Stimulated activated CD8-positive, alpha-beta memory T cell treated with anti-CD3 and anti-CD28 coated beads, Interleukin-2, amount 100 ng/mL, for 48 hours (primary cell): ENCODE measurements around the gene PPP1R26.
A peak's percentile ranks its signal among the peaks of the same experiment; 100 is the strongest.
"Not testable (repeated sequence)": the region's sequence is repeated elsewhere in the genome, so short reads cannot be mapped to it uniquely, and the experiment has no call there.

Experiments used
- DNase-seq, 2 donors: peaks; one replicate each; pipeline ENCODE4 v3.0.0-alpha.2; 2020; ENCODE audit warnings: low read depth in 2 of 2

Gene PPP1R26, protein sequence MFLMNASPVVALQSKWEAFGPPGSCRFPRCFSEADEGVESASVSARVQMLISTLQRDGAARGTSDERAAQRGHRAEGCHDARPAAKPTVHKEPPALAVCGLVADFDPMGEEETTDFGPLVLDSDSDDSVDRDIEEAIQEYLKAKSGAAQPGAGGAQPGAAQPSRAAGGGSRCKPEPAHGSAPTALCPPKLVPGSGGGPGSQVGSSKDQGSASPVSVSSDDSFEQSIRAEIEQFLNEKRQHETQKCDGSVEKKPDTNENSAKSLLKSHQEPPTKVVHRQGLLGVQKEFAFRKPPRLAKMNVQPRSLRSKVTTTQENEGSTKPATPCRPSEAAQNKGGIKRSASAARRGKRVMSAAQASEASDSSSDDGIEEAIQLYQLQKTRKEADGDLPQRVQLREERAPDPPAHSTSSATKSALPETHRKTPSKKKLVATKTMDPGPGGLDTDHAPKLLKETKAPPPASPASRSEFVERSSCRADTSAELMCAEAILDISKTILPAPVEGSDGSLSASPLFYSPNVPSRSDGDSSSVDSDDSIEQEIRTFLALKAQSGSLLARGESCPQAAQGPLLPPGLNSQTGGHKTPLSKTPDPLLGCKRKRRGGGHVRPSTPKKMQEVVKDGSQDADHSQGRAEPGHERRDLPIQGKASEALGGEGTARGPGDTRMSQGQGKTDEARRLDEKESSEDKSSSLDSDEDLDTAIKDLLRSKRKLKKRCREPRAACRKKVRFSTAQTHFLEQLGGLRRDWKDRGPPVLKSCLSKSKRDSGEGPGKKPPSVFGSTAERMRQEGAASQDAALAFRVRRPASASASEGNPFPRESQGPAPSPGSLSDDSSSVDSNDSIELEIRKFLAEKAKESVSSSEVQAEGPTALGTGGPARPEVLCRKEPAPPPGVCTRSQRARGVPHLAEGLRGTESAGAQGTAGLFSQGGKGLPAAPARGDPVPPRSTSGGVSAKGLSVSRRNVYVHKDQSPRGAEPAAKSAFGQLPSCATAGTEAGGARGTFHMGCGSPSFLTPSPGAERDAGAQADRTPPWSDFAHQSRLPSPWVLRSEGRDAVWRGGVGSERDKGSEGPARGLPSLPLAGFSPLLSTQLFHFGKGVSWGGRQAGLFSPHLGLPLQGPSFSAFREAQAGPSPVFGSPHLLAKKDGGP (N-terminal part only)

DNA sequence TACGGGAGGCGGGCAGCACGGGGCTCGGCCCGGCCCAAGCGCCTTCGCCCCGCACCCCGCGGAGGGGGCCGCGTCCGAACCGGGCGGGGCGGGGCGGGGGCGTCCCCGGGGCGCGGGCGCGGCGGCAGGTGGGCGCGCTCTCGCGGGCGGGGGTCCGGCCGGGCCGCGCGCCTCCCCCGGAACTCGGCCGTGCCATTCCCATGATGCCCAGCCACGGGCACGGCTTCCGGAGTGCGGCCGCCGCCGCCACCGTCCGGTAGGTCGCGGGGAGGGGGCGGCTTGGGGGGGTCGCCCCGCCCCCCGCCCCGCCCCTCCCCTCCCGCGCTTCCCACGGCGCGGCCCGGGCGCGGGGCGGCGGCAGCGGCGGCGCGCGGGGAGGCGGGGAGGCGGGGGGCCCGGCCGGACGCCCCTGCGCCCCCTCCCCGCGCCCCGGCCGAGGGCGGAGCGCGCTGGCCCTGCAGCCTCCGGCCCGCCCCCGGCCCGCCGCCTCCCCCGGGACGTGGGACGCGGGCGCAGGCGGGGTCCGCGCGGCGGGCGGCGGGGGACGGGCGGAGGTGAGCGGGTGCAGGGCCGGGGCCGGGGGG is at the start of gene PPP1R26:
Gene PPP1R26, plus strand, starts transcription at position 314 of the 584 bp plus-strand sequence. CDS start 4,729 bp downstream, outside the sequence.
- DNase-seq: no peak

DNA sequence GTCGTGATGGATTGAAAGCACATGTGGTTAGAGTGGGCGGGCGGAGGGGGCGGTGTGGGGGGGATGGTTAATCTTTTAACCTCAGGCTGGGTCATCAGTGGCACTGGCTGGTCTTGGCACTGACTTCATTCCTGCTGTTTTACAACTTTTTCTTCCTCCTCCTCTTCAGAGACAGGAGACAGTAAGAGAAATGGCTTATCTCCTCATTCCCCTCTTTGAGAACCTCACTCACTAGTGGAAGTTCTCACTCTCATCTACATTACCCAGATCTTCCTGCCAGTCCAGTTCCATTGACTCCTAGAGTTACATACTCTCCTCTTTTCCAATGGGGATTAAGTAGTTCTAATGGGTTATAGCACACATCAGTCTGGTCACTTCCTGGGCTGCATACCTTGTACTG is 42.3 kb upstream of the PPP1R26 start:
- no peak for DNase-seq

DNA sequence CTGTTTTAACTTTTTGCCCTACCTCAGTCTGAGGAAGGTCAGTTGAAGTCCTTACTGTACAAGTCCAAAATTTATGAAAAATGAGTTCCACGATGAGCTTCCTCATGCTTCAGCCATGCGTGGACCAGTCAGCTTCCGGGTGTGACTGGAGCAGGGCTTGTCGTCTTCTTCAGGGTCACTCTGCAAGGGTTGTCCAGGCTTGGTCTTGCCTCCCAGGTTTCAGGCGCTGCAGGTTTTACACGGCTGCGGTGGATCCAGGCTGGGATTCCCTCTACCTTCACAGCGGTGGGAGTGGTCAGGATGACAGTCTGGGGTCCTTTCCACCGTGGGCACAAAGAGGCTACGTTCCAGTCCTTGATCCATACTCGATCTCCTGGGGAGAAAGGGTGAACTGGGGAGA is 41.9 kb upstream of the PPP1R26 start:
- not testable (repeated sequence) for DNase-seq

DNA sequence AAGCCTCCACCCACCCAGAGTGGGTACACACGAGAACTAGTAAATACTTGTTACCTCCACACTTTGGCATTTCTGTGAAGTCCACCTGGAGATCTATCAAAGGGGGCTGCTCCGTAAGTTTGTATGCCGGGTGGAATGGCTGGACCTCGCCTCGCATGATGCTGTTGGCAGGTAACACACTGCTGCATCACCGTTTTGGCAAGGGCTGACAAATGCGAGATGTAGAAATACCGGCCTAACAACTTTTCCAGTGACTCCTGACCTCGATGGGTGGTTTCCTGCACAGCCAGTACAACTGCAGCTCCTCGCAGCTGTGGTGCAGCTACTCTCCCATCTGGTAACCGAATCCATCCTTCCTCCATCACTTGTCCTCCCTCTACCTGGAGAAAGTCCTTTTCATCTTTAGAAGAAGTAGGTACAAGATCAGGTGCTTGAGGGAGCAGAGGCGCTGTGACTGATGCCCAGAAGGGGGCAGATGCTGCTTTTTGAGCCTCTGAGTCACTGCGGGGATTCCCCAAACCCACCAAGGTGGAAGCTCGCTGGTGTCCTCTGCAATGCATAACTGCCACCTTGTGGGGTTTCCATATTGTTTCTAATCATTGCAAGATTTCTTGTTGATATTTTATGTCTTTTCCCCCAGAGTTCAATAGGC is 40.9 kb upstream of the PPP1R26 start:
- peak; percentile 38 to 40 for DNase-seq

DNA sequence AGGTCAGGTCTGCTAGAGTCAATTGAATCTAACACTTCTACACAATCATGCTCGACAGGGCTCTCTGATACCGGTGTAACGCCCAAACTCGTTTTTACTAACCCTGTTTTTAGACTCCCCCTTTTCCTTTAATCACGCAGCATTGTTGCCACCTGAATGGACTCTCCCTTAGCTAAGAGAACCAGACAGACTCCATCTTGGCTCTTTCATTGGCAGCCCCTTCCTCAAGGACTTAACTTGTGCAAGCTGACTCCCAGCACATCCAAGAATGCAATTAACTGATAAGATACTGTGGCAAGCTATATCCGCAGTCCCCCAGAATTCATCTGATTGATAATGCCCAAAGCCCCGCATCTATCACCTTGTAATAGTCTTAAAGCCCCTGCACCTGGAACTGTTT is 40.1 kb upstream of the PPP1R26 start:
- DNase-seq: not testable (repeated sequence)

DNA sequence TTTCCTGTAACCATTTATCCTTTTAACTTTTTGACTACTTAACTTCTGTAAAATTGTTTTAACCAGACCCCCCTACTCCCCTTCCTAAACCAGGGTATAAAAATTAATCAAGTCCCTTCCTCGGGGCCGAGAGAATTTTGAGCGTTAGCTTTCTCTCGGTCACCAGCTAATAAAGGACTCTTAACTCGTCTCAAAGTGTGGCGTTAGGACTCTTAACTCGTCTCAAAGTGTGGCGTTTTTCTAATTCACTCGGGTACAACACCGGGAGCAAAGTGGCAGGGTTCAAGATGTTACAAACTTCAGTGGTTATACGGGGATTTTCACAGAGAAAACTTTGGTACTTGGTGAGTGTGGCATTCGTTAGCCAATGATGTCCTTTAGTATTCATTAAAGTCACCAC is 39.7 kb upstream of the PPP1R26 start:
- no peak for DNase-seq

DNA sequence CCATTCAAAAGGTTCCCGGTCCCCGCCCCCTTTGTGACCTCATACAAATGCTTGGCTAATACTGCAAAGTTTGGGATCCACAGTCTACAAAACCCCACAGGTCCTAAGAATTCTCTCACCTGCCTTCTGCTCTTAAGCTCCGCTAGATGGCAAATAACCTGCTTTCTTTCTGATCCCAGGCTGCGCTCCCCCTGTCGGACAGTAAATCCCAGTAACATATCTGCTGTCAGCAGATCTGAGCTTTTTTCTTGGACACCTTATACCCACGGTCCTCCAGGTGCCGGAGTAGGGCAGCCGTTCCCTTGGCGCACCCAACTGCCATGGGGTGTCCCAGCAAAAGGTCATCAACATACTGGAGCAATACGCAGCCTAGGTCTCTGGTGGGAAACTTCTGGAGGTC is 39.0 kb upstream of the PPP1R26 start:
- DNase-seq: no peak

DNA sequence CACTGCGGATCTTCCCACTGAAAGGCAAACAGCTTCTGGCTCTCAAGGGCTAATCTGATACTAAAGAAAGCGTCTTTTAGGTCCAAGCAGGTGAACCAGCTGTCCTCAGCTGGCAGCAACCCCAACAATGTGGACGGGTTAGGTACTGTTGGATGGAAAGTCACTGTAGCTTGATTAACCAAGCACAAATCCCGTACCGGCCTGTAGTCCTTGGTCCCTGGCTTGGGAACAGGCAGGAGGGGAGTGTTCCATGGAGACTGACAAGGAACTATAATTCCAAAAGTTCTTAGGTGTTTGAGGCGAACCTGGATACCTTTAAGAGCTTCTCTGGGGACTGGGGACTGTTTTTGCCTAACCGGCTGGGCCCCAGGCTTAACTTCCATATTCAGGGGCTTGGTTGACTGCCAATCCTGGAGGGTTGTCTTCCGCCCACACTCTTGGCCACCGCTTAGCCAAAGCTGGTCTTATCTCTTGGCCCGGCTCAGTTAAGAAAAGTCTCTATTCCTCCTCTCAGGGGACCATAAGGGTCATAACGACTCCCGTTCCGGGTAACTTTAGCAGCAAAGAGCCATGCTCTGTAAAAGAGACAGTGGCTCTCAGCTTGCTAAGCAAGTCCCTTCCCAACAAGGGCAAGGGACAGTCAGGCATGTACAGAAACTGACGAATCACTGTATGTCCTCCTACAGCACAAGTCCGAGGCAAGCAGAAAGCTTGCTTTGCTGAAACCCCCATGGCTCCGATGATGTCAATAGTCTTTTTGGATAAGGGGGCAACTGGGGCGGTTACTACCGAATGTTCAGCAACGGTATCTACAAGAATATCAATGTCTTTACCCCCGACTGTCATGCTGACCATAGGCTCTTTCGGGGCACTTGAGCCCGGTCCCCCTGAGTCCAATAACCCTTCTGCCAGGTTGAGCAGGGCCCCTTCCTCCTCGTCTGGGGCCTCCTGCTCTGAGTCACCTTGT is 38.2 kb upstream of the PPP1R26 start:
- DNase-seq: not testable (repeated sequence)

DNA sequence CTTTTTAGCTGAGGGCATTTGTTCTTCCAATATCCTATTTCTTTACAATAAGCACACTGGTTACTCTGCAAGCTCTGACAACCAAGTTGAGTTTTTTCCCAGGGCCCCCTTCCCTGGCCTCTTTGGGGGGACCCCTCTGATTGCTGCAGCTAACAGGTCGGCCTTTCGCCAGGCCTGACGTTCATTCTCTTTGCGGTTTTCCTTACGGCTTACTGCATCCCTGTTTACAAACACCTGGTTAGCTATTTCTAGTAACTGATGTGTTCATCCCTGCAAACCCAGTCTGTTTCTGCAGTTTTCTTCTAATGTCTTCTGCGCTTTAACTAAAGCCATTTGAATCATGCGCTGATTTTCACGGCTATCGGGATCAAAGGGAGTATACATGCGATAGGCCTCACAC is 37.5 kb upstream of the PPP1R26 start:
- no peak for DNase-seq

DNA sequence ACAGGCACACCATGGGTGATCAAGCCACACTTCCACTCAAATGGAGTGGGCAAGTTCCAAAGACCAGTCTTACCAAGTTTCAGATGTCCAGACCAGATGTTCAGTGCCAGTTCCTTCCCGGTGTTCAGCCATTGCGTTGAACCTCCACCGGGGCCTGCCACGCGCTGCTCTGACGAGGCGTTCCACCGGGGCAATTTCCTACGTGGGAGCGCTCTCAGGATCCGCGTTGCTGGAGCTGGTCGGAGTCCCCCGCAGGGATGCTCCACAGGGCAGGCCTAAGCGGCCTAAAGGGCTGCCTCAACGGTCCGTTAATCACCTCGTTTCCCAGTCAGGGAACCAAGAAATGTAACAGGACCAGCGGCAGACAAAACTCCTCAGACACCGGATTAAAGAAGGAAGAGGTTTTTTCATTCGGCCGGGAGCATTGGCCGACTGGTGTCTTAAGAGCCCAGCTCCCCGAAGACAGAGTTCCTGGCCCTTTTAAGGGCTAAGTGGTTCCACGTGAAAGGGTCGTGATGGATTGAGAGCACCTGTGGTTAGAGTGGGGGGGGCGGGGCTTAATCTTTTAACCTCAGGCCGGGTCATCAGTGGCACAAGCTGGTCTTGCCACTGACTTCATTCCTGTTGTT is 35.7 kb upstream of the PPP1R26 start:
- DNase-seq: no peak

DNA sequence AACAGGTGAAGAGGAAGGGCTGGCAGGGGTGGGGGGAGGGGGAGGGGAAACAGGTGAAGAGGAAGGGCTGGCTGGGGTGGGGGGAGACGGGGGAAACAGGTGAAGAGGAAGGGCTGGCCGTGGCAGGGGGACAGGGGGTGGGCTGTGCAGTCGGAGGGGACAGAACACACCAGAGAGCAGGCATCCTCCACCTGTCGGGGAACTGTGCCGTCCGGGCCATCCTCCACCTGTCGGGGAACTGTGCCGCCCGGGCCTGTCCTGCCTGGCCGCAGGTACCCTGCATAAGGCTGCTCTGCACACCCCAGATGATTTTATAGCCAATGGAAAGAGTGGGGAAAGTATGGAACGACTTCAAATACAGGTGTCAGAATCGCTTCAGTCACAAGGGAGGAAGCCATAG is 32.5 kb upstream of the PPP1R26 start:
- DNase-seq: no peak

DNA sequence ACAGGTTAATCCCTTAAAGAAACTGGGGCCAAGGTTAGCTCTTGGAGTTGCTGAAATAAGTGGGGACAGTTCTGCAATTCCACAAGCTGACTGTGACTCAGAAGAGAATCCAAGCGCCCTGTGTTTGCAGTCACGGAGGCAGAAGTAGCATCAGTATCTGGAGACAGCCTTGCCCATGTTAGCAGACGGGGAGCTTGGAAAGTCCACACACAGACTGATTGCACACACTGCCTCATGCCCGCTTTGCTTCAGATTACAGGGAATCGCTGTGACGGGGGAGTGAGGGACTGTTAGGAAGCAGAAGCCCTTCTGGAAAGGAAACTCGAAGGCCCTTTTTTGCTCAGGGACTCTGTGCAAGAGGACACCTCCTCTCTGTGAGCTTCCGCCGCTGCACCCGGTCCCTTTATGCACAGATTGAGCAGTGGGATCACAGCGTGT is 30.9 kb upstream of the PPP1R26 start:
- DNase-seq: no peak

DNA sequence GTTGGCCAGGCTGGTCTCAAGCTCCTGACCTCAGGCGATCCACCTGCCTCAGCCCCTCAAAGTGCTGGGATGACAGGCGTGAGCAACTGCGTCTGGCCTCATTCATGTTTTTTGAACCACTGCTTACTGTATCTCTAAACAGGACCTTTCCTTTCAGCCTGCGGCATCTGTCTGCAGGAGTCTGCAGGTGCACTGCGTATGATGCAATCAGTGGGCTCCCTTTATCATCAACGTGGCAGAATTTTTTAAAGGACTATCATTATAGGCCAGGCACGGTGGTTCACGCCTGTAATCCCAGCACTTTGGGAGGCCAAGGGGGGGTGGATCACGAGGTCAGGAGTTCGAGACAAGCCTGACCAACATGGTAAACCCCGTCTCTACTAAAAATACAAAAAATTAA is 30.1 kb upstream of the PPP1R26 start:
- not testable (repeated sequence) for DNase-seq

DNA sequence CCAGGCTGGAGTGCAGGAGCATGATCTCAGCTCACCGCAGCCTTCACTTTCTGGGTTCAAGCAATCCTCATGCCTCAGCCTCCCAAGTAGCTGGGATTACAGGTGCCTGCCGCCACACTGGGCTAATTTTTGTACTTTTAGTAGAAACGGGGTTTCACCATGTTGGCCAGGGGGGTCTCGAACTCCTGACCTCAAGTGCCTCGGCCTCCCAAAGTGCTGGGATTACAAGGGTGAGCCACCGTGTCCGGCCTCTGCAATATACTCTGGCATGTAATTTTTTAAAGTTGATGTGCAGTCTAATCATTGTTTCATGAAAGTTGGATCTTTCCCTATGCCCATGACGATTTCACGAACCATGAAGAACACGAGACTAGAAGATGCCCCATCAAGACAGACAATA is 28.6 kb upstream of the PPP1R26 start:
- no peak for DNase-seq

DNA sequence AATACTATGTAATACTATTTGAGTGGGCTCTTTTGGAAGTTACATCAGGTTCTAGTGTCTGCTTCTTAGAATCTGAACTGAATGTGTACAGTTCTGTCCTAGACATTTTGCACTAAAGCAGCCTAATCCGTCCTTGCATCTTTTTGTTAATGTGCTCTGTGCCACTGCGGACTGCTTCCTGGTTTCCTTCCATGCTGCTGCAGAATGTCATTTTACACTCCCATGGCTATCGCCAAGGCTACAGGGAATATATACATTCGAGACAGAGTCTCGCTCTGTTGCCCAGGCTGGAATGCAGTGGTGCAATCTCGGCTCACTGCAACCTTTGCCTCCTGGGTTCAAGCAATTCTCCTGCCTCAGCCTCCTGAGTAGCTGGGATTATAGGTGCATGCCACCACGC is 27.7 kb upstream of the PPP1R26 start:
- not testable (repeated sequence) for DNase-seq

DNA sequence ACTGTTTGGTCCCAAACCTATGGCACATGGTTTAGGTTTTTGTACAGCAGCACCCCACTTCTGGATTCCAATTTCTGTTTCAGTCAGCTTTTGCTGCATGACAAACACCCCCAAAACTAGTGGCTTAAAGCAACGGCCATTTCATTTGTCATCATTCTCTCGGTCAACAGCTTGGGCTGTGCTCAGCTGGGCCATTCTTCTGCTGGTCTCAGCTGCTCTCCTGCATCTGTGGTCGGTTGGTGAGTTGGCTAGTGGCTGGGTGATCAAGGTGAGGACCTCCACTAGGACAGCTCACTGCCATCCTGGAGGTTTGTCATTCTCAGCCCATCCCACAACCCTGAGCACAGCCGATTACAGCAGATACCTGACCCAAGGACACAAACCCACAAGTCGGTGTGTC is 24.8 kb upstream of the PPP1R26 start:
- no peak for DNase-seq

DNA sequence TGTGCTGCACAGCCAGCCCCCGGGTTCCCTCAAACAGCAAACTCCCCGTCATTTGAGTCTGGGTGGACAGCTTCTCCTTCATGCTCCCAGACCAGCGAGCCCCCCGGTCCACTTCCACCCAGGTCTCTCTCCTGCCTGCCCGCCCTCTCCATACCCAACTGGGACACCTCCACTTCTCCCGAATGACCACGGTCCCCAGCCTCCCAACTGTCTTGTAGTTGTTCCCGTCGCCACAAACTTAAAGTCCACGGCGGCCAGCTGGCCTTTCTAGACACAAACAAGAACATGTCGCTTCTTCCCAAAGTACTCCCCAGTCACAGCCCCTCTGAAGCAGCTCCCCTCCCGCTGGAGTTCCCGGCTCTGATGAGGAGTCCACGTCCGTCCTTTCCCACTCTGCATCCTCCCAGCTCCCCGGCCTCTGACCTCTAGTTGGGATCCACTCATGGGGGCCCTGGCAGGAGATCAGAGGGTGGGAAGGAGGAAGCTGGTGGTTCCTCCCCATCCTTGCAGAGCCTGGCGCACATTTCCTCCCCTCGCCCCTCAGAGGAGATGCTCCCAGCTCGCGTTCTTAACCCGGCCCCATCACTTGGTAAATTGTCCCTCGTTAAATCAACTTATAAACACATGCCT is 24.1 kb upstream of the PPP1R26 start:
- DNase-seq: no peak

DNA sequence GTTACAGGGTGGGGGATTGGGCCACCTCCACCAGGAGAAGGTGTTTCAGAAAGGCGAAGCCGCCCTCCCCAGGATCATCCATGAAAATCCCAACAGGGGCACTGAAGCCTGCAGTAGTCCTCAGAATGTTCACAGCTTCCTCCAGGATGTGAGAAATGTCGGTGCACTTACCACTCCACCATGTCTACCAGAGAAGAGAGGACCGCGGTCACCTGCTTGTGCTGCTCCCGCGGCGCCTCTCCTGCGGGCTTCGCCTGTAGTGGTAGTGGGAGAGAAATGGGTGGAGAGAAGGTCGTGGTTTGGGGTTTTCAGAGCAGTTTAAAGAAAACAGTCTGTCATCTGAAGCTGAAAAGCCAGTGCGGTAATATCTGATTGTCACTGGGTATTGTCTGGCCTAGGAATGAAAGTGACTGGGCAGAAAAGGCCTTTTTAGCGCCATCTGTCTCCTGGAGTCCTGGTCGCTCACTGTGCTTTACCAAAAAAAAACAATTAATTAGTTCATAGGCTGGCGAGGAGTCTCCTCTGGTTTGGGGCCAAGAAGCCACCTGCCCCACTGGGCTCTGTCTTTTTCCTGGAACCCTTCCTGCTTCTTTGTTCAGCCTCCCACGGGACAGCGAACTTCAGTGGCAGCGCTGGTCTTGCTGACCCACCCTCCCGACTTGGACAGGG is 23.0 kb upstream of the PPP1R26 start:
- DNase-seq: no peak

DNA sequence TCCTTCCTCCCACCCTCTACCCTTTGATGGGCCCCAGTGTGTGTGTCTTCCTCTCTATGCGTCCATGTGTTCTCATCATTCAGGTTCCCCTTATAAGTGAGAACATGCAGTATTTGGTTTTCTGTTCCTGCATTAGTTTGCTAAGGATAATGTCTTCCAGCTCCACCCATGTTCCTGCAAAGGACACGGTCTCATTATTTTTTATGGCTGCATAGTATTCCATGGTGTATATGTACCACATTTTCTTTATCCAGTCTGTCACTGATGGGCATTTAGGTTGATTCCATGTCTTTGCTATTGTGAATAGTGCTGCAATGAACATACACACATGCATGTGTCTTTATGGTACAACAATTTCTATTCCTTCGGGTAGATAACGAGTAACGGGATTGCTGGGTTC is 21.1 kb upstream of the PPP1R26 start:
- DNase-seq: not testable (repeated sequence)
